Parathyroid adenoma (tissue), 2 donors: ENCODE results near the gene XIRP1.
A peak's percentile ranks its signal among the peaks of the same experiment; 100 is the strongest.

Source experiments
- H2AFZ ChIP-seq: fragments of 300-600 bp; sonication (generic); one replicate; pipeline ENCODE4 v1.7.0; 2017; ENCODE audit warnings: antibody characterized with exemption, mild to moderate bottlenecking
- H3K27ac ChIP-seq: fragments of 300-600 bp; sonication (generic); one replicate; pipeline ENCODE4 v1.7.0; 2017
- H3K27me3 ChIP-seq: fragments of 300-600 bp; sonication (generic); one replicate; pipeline ENCODE4 v1.7.0; 2017; ENCODE audit warnings: low read length; ENCODE audit not compliant: control insufficient read depth, insufficient read depth
- H3K36me3 ChIP-seq: fragments of 300-600 bp; sonication (generic); one replicate; pipeline ENCODE4 v1.7.0; 2017; ENCODE audit warnings: low read length; ENCODE audit not compliant: control insufficient read depth, insufficient read depth
- H3K4me1 ChIP-seq: fragments of 300-600 bp; sonication (generic); one replicate; pipeline ENCODE4 v1.7.0; 2017; ENCODE audit warnings: control low read depth
- H3K4me2 ChIP-seq: fragments of 300-600 bp; sonication (generic); one replicate; pipeline ENCODE4 v1.7.0; 2017; ENCODE audit warnings: low read length
- H3K4me3 ChIP-seq: fragments of 300-600 bp; sonication (generic); one replicate; pipeline ENCODE4 v1.7.0; 2017; ENCODE audit warnings: low read depth, low read length
- H3K79me2 ChIP-seq: fragments of 300-600 bp; sonication (generic); one replicate; pipeline ENCODE4 v1.7.0; 2017; ENCODE audit warnings: control low read depth
- H3K9ac ChIP-seq: fragments of 300-600 bp; sonication (generic); one replicate; pipeline ENCODE4 v1.7.0; 2017; ENCODE audit warnings: mild to moderate bottlenecking
- H3K9me3 ChIP-seq: fragments of 300-600 bp; sonication (generic); one replicate; pipeline ENCODE4 v1.7.0; 2017; ENCODE audit warnings: low read length; ENCODE audit not compliant: control insufficient read depth
- TF ChIP-seq, protein P1 (sequence below): fragments of 300-600 bp; sonication (generic); IDR thresholded peaks from one replicate; pipeline ENCODE4 v1.7.0; 2017; ENCODE audit warnings: antibody characterized with exemption, mild to moderate bottlenecking
- donor health status: primary hyperparathyroidism.

The XIRP1 gene

DNA sequence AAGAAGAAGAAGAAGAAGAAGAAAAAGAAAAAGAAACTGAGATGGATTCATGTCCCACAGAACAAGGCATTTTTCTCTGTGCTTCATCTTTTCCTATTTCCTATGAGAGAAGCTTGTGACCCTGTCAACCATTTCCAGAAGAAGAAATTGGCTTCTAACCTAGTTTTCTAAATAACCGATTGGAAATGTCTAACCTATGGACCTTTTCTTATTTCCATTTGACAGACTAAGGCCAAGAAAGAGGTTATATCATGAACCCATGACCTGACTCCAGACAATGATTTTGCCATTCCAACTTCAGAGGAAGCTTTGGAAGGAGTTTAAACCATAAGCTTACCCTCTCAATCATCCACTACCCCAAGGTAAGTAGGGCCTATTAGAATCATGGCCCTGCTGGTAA, 22.7 kb downstream of the XIRP1 start:
- H3K36me3 ChIP-seq, result no peaks in the 10 kb centered on the region
- H3K4me1 ChIP-seq, result no peaks in the 10 kb centered on the region
- H3K27ac ChIP-seq, result no peak overlapping the region
- no peak overlapping the region for H3K9ac ChIP-seq
- no peak overlapping the region for H3K4me3 ChIP-seq
- H3K9me3 ChIP-seq, result no peaks in the 10 kb centered on the region
- H3K4me2 ChIP-seq, result no peak overlapping the region
- TF ChIP-seq, protein P1, sequence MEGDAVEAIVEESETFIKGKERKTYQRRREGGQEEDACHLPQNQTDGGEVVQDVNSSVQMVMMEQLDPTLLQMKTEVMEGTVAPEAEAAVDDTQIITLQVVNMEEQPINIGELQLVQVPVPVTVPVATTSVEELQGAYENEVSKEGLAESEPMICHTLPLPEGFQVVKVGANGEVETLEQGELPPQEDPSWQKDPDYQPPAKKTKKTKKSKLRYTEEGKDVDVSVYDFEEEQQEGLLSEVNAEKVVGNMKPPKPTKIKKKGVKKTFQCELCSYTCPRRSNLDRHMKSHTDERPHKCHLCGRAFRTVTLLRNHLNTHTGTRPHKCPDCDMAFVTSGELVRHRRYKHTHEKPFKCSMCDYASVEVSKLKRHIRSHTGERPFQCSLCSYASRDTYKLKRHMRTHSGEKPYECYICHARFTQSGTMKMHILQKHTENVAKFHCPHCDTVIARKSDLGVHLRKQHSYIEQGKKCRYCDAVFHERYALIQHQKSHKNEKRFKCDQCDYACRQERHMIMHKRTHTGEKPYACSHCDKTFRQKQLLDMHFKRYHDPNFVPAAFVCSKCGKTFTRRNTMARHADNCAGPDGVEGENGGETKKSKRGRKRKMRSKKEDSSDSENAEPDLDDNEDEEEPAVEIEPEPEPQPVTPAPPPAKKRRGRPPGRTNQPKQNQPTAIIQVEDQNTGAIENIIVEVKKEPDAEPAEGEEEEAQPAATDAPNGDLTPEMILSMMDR, result no peak
- no peak overlapping the region for H2AFZ ChIP-seq
- no peaks in the 10 kb centered on the region for H3K27me3 ChIP-seq
- H3K79me2 ChIP-seq, result no peaks in the 10 kb centered on the region

DNA sequence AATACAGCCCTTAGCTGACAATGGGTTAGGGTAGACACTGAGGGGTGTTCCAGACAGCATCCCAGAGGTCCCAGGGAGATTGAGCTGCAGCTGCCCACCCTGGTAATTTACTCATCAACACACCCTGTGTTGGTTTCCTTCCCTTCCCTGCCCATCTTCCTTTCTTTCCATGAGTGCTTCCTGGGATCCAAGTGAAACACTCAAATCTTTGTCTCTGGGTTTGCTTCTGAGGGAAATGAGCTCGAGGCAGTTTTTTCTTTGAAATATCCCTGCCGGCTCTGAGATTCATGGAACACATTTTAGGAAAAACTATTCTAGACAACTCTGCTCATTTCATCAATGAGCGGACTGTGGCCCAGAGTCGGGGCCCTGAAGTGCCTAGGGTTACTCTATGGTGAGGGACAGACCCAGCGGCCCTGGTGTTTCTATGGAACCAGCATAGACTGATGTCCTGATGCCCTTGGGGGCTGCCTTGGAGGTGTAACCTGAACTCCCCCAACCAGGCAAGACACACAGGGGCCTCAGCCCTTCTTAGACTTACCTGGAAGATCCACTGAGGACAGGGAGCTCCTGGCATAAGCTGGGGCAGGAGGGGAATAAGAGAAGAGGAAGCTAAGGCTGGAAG, 24.1 kb downstream of the XIRP1 start:
- Histone ChIP-seq H3K4me3 (no peak overlapping the region), H3K27ac (no peak overlapping the region), H2AFZ (peak overlapping the region; percentile 23), H3K4me1 (no peaks in the 10 kb centered on the region), H3K9me3 (no peaks in the 10 kb centered on the region), H3K79me2 (no peaks in the 10 kb centered on the region), H3K4me2 (no peak overlapping the region), H3K27me3 (no peaks in the 10 kb centered on the region), H3K9ac (no peak overlapping the region), H3K36me3 (no peaks in the 10 kb centered on the region)
- TF ChIP-seq, protein P1, result no peak

DNA sequence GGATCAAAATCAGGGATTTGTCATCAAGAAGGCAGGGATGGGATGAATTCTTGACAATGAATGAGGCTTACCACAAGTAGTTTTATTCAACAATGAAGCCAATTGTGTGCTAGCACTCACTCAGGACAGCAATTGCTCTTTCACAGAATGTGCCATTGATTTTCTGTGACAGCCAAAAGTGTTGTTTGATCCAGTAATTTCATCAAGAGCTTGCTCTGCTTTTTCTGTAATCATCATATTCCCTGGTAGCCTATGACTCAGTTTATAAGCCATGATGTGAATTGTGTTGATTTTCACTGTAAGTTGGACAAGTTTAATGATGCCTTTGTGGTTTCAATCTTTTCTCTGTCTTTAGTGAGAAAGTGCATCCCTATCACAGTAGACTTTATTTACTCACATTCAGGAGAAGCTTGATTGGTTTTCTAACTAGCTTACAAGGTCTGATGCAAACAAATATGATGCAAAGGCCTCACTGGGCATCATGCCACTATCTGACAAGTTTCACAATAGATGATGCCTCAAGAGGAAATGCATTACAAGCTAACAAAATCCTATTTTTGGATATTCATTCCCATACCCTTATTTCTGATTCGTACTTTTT, 25.4 kb downstream of the XIRP1 start:
- Histone ChIP-seq H3K27me3 (no peaks in the 10 kb centered on the region), H3K4me3 (no peak overlapping the region), H3K79me2 (no peaks in the 10 kb centered on the region), H3K36me3 (no peaks in the 10 kb centered on the region), H3K4me1 (no peaks in the 10 kb centered on the region), H2AFZ (no peak overlapping the region), H3K9ac (no peak overlapping the region), H3K9me3 (no peaks in the 10 kb centered on the region), H3K27ac (no peak overlapping the region), H3K4me2 (no peak overlapping the region)
- TF ChIP-seq, protein P1, result no peak

DNA sequence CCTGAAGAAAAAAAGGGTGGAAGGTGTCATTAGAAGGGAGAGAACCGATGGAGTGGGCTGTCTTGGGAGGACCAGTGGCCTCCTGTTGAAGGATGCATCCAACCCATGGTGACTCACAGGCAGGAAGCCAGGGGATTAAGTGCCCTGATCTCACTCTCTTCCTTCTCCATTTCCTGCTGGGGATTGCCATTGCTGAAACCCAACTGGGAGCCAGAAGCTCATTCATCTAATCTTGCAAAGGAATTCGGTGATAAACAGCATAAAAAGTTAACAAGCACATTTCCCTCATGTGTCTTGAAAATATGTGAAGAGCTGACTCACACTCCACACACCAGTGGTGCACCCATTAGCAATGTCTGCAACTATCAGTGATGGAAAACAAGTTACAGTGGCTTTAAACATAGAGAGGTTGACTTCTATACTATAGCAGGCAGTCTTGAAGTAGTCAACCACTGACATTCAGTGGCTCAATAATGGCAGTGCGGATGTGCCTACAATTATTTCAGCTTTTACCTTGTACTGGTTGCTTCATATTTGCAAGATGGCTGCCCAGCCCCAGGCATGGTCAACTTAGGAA, 26.2 kb downstream of the XIRP1 start:
- H3K27me3 ChIP-seq, result no peaks in the 10 kb centered on the region
- H3K79me2 ChIP-seq, result no peaks in the 10 kb centered on the region
- H3K4me3 ChIP-seq, result no peak overlapping the region
- TF ChIP-seq, protein P1, result no peak
- H3K36me3 ChIP-seq, result no peaks in the 10 kb centered on the region
- no peaks in the 10 kb centered on the region for H3K9me3 ChIP-seq
- no peak overlapping the region for H3K27ac ChIP-seq
- H3K4me1 ChIP-seq, result no peaks in the 10 kb centered on the region
- no peak overlapping the region for H2AFZ ChIP-seq
- H3K4me2 ChIP-seq, result no peak overlapping the region
- H3K9ac ChIP-seq, result no peak overlapping the region

DNA sequence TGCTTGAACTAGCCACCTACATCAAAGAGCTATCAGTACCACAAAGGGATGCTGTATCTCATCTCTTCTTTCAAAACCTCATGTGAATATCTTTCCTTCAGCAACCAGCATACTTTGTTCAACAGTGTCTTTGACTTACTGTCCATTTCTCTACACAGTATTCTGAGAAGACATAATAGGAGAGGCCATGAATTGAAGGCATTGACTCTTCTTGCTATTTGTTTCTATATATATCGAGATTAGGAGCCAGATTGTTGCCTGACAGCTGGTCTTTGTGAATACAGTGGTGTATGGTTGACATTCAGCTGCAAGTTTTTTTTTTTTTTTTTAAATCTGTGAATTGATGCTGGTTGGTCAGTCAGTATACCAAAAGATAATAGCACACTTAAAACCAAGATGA, 26.9 kb downstream of the XIRP1 start:
- H3K4me3 ChIP-seq, result no peak overlapping the region
- no peaks in the 10 kb centered on the region for H3K9me3 ChIP-seq
- no peak overlapping the region for H3K27ac ChIP-seq
- H3K9ac ChIP-seq, result no peak overlapping the region
- H2AFZ ChIP-seq, result no peak overlapping the region
- no peak overlapping the region for H3K4me2 ChIP-seq
- TF ChIP-seq, protein P1, result no peak
- H3K4me1 ChIP-seq, result no peaks in the 10 kb centered on the region
- H3K36me3 ChIP-seq, result no peaks in the 10 kb centered on the region
- no peaks in the 10 kb centered on the region for H3K27me3 ChIP-seq
- no peaks in the 10 kb centered on the region for H3K79me2 ChIP-seq
